PC-3 (cell line): ENCODE data around the gene MADCAM1. TPM values are rescaled to one million over a fixed set of nuclear protein-coding genes. Genes with fewer than 3 reads are reported as not detected.

Experiments used
- ATAC-seq: fragments of 200-7000 bp; cut with Tn5 transposase; 2 replicates; pipeline ENCODE4 v1.9.1; 2020; ENCODE audit warnings: mild to moderate bottlenecking, moderate library complexity
- BruUV-seq: library from RNA; stranded (reverse); fragments of 400-500 nt; replicated peaks from 2 replicates; lab custom pipeline; 2021; lab: Mats Ljungman, UMichigan
- CTCF ChIA-PET: fragments of 300-600 bp; sonication (Branson Sonifier 250); formaldehyde crosslinking; loops from one replicate; lab custom pipeline; 2022; ENCODE audit warnings: antibody characterized with exemption; lab: Charles Lee
- POLR2A ChIA-PET: fragments of 300-600 bp; sonication (Branson Sonifier 250); formaldehyde crosslinking; loops from one replicate; lab custom pipeline; 2022; ENCODE audit warnings: antibody characterized with exemption; ENCODE audit not compliant: unreplicated experiment; lab: Charles Lee
- DNase-seq: peaks from one replicate; pipeline ENCODE4 v3.0.0-alpha.2; 2015
- H2AFZ ChIP-seq: fragments of 300-600 bp; sonication (generic); 2 replicates; pipeline ENCODE4 v1.6.0; 2016; ENCODE audit warnings: antibody characterized with exemption, low read length
- H3F3A ChIP-seq: fragments of 300-600 bp; sonication (generic); one replicate; pipeline ENCODE4 v1.6.0; 2017; ENCODE audit warnings: antibody characterized with exemption, low read length, control low read depth, mild to moderate bottlenecking; ENCODE audit not compliant: unreplicated experiment
- H3K27ac ChIP-seq: fragments of 300-600 bp; sonication (generic); 2 replicates; pipeline ENCODE4 v1.5.1; 2016; ENCODE audit warnings: mild to moderate bottlenecking, low read length
- H3K27me3 ChIP-seq: fragments of 300-600 bp; sonication (generic); 2 replicates; pipeline ENCODE4 v1.6.1; 2016; ENCODE audit warnings: low read length, mixed read lengths
- H3K36me3 ChIP-seq: fragments of 300-600 bp; sonication (generic); 2 replicates; pipeline ENCODE4 v1.6.1; 2016; ENCODE audit warnings: low read depth, mixed run types, low read length, mixed read lengths
- H3K4me1 ChIP-seq: fragments of 300-600 bp; sonication (generic); 2 replicates; pipeline ENCODE4 v1.5.1; 2016; ENCODE audit warnings: low read length; ENCODE audit not compliant: insufficient read depth
- H3K4me2 ChIP-seq: fragments of 300-600 bp; sonication (generic); 2 replicates; pipeline ENCODE4 v1.6.0; 2016; ENCODE audit warnings: low read length
- H3K4me3 ChIP-seq: fragments of 300-600 bp; sonication (generic); 2 replicates; pipeline ENCODE4 v1.5.1; 2016; ENCODE audit warnings: mild to moderate bottlenecking, low read length, mixed read lengths
- H3K79me2 ChIP-seq: fragments of 300-600 bp; sonication (generic); 2 replicates; pipeline ENCODE4 v1.6.1; 2017; ENCODE audit warnings: low read length, mixed read lengths
- H3K9ac ChIP-seq: fragments of 300-600 bp; sonication (generic); 2 replicates; pipeline ENCODE4 v1.6.0; 2016; ENCODE audit warnings: mild to moderate bottlenecking, low read length
- H3K9me2 ChIP-seq: fragments of 300-600 bp; sonication (generic); replicated peaks from 2 replicates; pipeline ENCODE4 v1.6.1; 2016; ENCODE audit warnings: mixed run types, low read length, mixed read lengths
- H3K9me3 ChIP-seq: fragments of 300-600 bp; sonication (generic); 2 replicates; pipeline ENCODE4 v1.6.1; 2016; ENCODE audit warnings: low read length, mixed read lengths
- H4K20me1 ChIP-seq: fragments of 300-600 bp; sonication (generic); 2 replicates; pipeline ENCODE4 v1.6.1; 2016; ENCODE audit warnings: low read length, mixed read lengths
- EZH2 ChIP-seq: fragments of 300-600 bp; sonication (generic); IDR thresholded peaks from one replicate; pipeline ENCODE4 v1.6.1; 2017; ENCODE audit warnings: antibody characterized with exemption, mild to moderate bottlenecking, low read length; ENCODE audit not compliant: unreplicated experiment
- EZH2phosphoT487 ChIP-seq: fragments of 300-600 bp; sonication (generic); IDR thresholded peaks from 2 replicates; pipeline ENCODE4 v1.6.1; 2018; ENCODE audit warnings: mild to moderate bottlenecking, antibody characterized with exemption, low read length, borderline replicate concordance
- intact Hi-C: fragments of 100-400 bp; cut with micrococcal nuclease; formaldehyde crosslinking; loops from 2 replicates; pipeline ENCODE4 v1.9.0; 2023
- total RNA-seq: library from RNA; depleted of rRNA; stranded (reverse); fragments of >200 nt; gene quantifications from 2 replicates; pipeline ENCODE4 v1.2.3, GENCODE V29; 2014
- TF ChIP-seq, protein P1 (sequence below): fragments of 300-600 bp; sonication (generic); conservative IDR thresholded peaks from 2 replicates; pipeline ENCODE4 v1.5.1; 2017; ENCODE audit warnings: antibody characterized with exemption, low read depth, mild to moderate bottlenecking, low read length

MADCAM1 gene
- total RNA-seq, 1 experiment from 2014 or later = 0.11 TPM

- ChIA-PET POLR2A (no interaction called here), CTCF (no interaction called here)
- H3K4me1 ChIP-seq = no peaks in the 10 kb centered on the region
- no peaks in the 10 kb centered on the region for H3K36me3 ChIP-seq
- H2AFZ ChIP-seq = no peak overlapping the region
- no peaks in the 10 kb centered on the region for H3K9me3 ChIP-seq
- DNase-seq (no peak), ATAC-seq (no peak)
- no TSS peak for BruUV-seq
- no peak overlapping the region for H3K4me3 ChIP-seq
- no peak overlapping the region for H3K4me2 ChIP-seq
- no peaks in the 10 kb centered on the region for H3K27me3 ChIP-seq
- H3K9me2 ChIP-seq = no peaks in the 10 kb centered on the region
- H3K79me2 ChIP-seq = no peaks in the 10 kb centered on the region
- H3K9ac ChIP-seq = no peak overlapping the region
- intact Hi-C loops = no loop called here
- no peaks in the 10 kb centered on the region for H3F3A ChIP-seq
- H3K27ac ChIP-seq = no peak overlapping the region
- TF ChIP-seq, protein P1, sequence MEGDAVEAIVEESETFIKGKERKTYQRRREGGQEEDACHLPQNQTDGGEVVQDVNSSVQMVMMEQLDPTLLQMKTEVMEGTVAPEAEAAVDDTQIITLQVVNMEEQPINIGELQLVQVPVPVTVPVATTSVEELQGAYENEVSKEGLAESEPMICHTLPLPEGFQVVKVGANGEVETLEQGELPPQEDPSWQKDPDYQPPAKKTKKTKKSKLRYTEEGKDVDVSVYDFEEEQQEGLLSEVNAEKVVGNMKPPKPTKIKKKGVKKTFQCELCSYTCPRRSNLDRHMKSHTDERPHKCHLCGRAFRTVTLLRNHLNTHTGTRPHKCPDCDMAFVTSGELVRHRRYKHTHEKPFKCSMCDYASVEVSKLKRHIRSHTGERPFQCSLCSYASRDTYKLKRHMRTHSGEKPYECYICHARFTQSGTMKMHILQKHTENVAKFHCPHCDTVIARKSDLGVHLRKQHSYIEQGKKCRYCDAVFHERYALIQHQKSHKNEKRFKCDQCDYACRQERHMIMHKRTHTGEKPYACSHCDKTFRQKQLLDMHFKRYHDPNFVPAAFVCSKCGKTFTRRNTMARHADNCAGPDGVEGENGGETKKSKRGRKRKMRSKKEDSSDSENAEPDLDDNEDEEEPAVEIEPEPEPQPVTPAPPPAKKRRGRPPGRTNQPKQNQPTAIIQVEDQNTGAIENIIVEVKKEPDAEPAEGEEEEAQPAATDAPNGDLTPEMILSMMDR = no peak
- TF ChIP-seq EZH2 (no peak), EZH2phosphoT487 (no peak)
- H4K20me1 ChIP-seq = no peaks in the 10 kb centered on the region
These were observed 10.6 kb upstream of the MADCAM1 start for GRCh38 chr19:485583-486236.

GRCh38 chr19:488505-489417 lies 7.5 kb upstream of the MADCAM1 start:
- Histone ChIP-seq H3K9me2 (no peaks in the 10 kb centered on the region), H2AFZ (peak overlapping the region; percentile 82), H3K27ac (no peak overlapping the region), H3K4me3 (peak overlapping the region; percentile 84), H3K9ac (peak overlapping the region; percentile 96), H3K4me1 (no peaks in the 10 kb centered on the region), H3K79me2 (no peaks in the 10 kb centered on the region), H4K20me1 (no peaks in the 10 kb centered on the region), H3F3A (no peaks in the 10 kb centered on the region), H3K9me3 (no peaks in the 10 kb centered on the region), H3K4me2 (peak overlapping the region; percentile 97), H3K27me3 (no peaks in the 10 kb centered on the region), H3K36me3 (no peaks in the 10 kb centered on the region)
- ChIA-PET POLR2A (interaction anchor here (0.7 kb wide), 1 partner anchor 83 kb away, joined by 3 read pairs; no protein-coding TSS in a partner anchor), CTCF (interaction anchor here (0.9 kb wide), 1 partner anchor 18 kb away, joined by 5 read pairs; no protein-coding TSS in a partner anchor)
- intact Hi-C loops = no loop called here
- DNase-seq = peak; percentile 88
- BruUV-seq = no TSS peak
- peak; percentile 89 for ATAC-seq
- TF ChIP-seq EZH2 (no peak), EZH2phosphoT487 (no peak)
- TF ChIP-seq, protein P1 = no peak
